H1 (cell line): ENCODE results near the gene CACNA1B. TPM values are rescaled to one million over a fixed set of nuclear protein-coding genes. Genes with fewer than 3 reads are reported as not detected.

ENCODE experiments used
- CTCF ChIA-PET: fragments of 300-600 bp; sonication (Branson Sonifier 250); formaldehyde crosslinking; loops from one replicate; lab custom pipeline; 2021; ENCODE audit not compliant: partially characterized antibody; lab: Charles Lee
- POLR2A ChIA-PET: fragments of 300-600 bp; sonication (Branson Sonifier 250); formaldehyde crosslinking; loops from one replicate; lab custom pipeline; 2021; ENCODE audit warnings: inconsistent platforms; ENCODE audit not compliant: partially characterized antibody; lab: Charles Lee
- DNase-seq, 2 experiments: peaks; one replicate each; pipeline versions ENCODE4 v3.0.0 to v3.0.0-alpha.2; 2010 to 2022; ENCODE audit warnings: low spot score in 2 of 2, low read depth in 1 of 2, mixed read lengths in 1 of 2
- FAIRE-seq: peaks from 2 replicates; lab custom pipeline; 2011; peaks lifted over from hg19 to GRCh38; lab: Jason Lieb, UNC
- H2AFZ ChIP-seq: 2 replicates; pipeline ENCODE4 v1.8.1; 2012; ENCODE audit warnings: low read length, inconsistent platforms
- H2AK5ac ChIP-seq: 2 replicates; pipeline ENCODE4 v1.6.1; 2013; ENCODE audit warnings: low read depth, low read length
- H2BK120ac ChIP-seq: replicated peaks from 2 replicates; pipeline ENCODE3; 2013; ENCODE audit warnings: low read depth, low read length, inconsistent platforms
- H2BK12ac ChIP-seq: 2 replicates; pipeline ENCODE4 v1.6.1; 2013; ENCODE audit warnings: low read depth, low read length
- H2BK15ac ChIP-seq: 2 replicates; pipeline ENCODE4 v1.6.1; 2013; ENCODE audit warnings: low read length
- H2BK20ac ChIP-seq: 2 replicates; pipeline ENCODE4 v1.6.1; 2013; ENCODE audit warnings: low read length
- H2BK5ac ChIP-seq: 2 replicates; pipeline ENCODE4 v1.6.1; 2013; ENCODE audit warnings: low read depth, low read length
- H3K14ac ChIP-seq: 2 replicates; pipeline ENCODE4 v1.6.1; 2013; ENCODE audit warnings: inconsistent platforms; ENCODE audit not compliant: insufficient read length
- H3K18ac ChIP-seq: 2 replicates; pipeline ENCODE4 v1.6.1; 2013; ENCODE audit warnings: low read length; ENCODE audit errors: extremely low read depth
- H3K23ac ChIP-seq: 2 replicates; pipeline ENCODE4 v1.6.1; 2013; ENCODE audit warnings: inconsistent platforms; ENCODE audit not compliant: insufficient read length
- H3K23me2 ChIP-seq: 2 replicates; pipeline ENCODE4 v1.6.1; 2013; ENCODE audit warnings: low read depth, low read length
- H3K27ac ChIP-seq: 2 replicates; pipeline ENCODE4 v1.6.1; 2011; ENCODE audit warnings: low read depth, low read length, inconsistent platforms
- H3K27me3 ChIP-seq, 4 experiments: replicated peaks in 1 of 4; 1 replicate in 1 of 4; 2 replicates in 3 of 4; pipeline versions ENCODE4 v1.6.1 to v1.8.1; 2011 to 2013; ENCODE audit warnings: low read length in 3 of 4, mild to moderate bottlenecking in 3 of 4, inconsistent platforms in 2 of 4, mixed read lengths in 2 of 4, moderate library complexity in 1 of 4; ENCODE audit not compliant: control insufficient read depth in 3 of 4, insufficient read depth in 3 of 4; ENCODE audit errors: extremely low read depth in 1 of 4
- H3K36me3 ChIP-seq, 4 experiments: 2 replicates each; pipeline versions ENCODE4 v1.6.1 to v1.8.1; 2011 to 2013; ENCODE audit warnings: mild to moderate bottlenecking in 4 of 4, low read length in 3 of 4, moderate library complexity in 2 of 4, control low read depth in 1 of 4, inconsistent platforms in 1 of 4; ENCODE audit not compliant: insufficient read depth in 4 of 4, control insufficient read depth in 2 of 4
- H3K4ac ChIP-seq: replicated peaks from 2 replicates; pipeline ENCODE3; 2013; ENCODE audit warnings: low read length, low read depth, mixed read lengths, inconsistent platforms; ENCODE audit not compliant: insufficient read length
- H3K4me1 ChIP-seq, 4 experiments: replicated peaks in 1 of 4; 1 replicate in 1 of 4; 2 replicates in 3 of 4; pipeline versions ENCODE4 v1.6.1 to v1.8.1; 2011 to 2013; ENCODE audit warnings: low read length in 3 of 4, inconsistent platforms in 2 of 4, mixed read lengths in 1 of 4; ENCODE audit not compliant: insufficient read depth in 4 of 4, control insufficient read depth in 3 of 4
- H3K4me2 ChIP-seq, 2 experiments: 2 replicates each; pipeline versions ENCODE4 v1.6.1 to v1.8.1; 2011 to 2013; ENCODE audit warnings: low read depth in 2 of 2, low read length in 2 of 2, control low read depth in 1 of 2, inconsistent platforms in 1 of 2, mild to moderate bottlenecking in 1 of 2; ENCODE audit not compliant: insufficient read depth in 1 of 2
- H3K4me3 ChIP-seq, 4 experiments: fragments of 200-600, 300-600 bp in 1 of 4; sonication (generic), shearing (Covaris generic), sonication (Bioruptor Twin) in 1 of 4; 2 replicates each; pipeline versions ENCODE4 v1.5.1 to v1.8.1; 2011 to 2016; ENCODE audit warnings: low read length in 4 of 4, low read depth in 3 of 4, control low read depth in 2 of 4, inconsistent platforms in 2 of 4, mild to moderate bottlenecking in 2 of 4, mixed read lengths in 1 of 4, moderate library complexity in 1 of 4; ENCODE audit not compliant: insufficient read depth in 2 of 4; ENCODE audit errors: extremely low read depth in 1 of 4
- H3K56ac ChIP-seq: replicated peaks from 2 replicates; pipeline ENCODE3; 2013; ENCODE audit warnings: low read depth, mild to moderate bottlenecking, mixed read lengths, low read length, inconsistent platforms; ENCODE audit not compliant: insufficient read length
- H3K79me1 ChIP-seq: 2 replicates; pipeline ENCODE4 v1.6.1; 2013; ENCODE audit warnings: low read depth, low read length, control low read depth
- H3K79me2 ChIP-seq, 2 experiments: 2 replicates each; pipeline versions ENCODE4 v1.6.1 to v1.8.1; 2012 to 2013; ENCODE audit warnings: low read length in 2 of 2, mild to moderate bottlenecking in 2 of 2, inconsistent platforms in 1 of 2; ENCODE audit not compliant: insufficient read depth in 2 of 2, control insufficient read depth in 1 of 2
- H3K9ac ChIP-seq, 4 experiments: replicated peaks in 1 of 4; 1 replicate in 1 of 4; 2 replicates in 3 of 4; pipeline versions ENCODE4 v1.6.1 to v1.8.1; 2011 to 2013; ENCODE audit warnings: low read depth in 3 of 4, low read length in 3 of 4, control low read depth in 2 of 4, mild to moderate bottlenecking in 2 of 4, moderate library complexity in 2 of 4, inconsistent platforms in 1 of 4; ENCODE audit errors: extremely low read depth in 1 of 4
- H3K9me3 ChIP-seq, 2 experiments: 2 replicates each; pipeline versions ENCODE4 v1.6.1 to v1.8.1; 2012 to 2013; ENCODE audit warnings: mild to moderate bottlenecking in 2 of 2, moderate library complexity in 2 of 2, control low read depth in 1 of 2, inconsistent platforms in 1 of 2, low read depth in 1 of 2, low read length in 1 of 2, mixed read lengths in 1 of 2; ENCODE audit not compliant: insufficient read depth in 2 of 2
- H4K20me1 ChIP-seq, 2 experiments: replicated peaks in 1 of 2; 2 replicates each; pipeline versions ENCODE3 to v1.8.1; 2011 to 2013; ENCODE audit warnings: inconsistent platforms in 2 of 2, low read length in 2 of 2, mild to moderate bottlenecking in 1 of 2; ENCODE audit not compliant: insufficient read depth in 2 of 2, control insufficient read depth in 1 of 2
- H4K5ac ChIP-seq: 2 replicates; pipeline ENCODE4 v1.6.1; 2013; ENCODE audit warnings: low read length, low read depth, mixed read lengths, inconsistent platforms; ENCODE audit not compliant: insufficient read length
- H4K8ac ChIP-seq: 2 replicates; pipeline ENCODE4 v1.8.0; 2013; ENCODE audit warnings: mild to moderate bottlenecking, moderate library complexity, low read length, inconsistent platforms; ENCODE audit not compliant: insufficient read depth; ENCODE audit errors: extremely low read depth
- H4K91ac ChIP-seq: replicated peaks from 2 replicates; pipeline ENCODE3; 2013; ENCODE audit warnings: low read length, mixed read lengths, inconsistent platforms; ENCODE audit not compliant: insufficient read length
- CBX8 ChIP-seq: fragments of 300-800, 300-1000 bp; sonication (generic); IDR thresholded peaks from 2 replicates; pipeline ENCODE4 v1.7.1; 2016; ENCODE audit warnings: low read depth, low read length, borderline replicate concordance
- GTF2F1 ChIP-seq: IDR thresholded peaks from 2 replicates; pipeline ENCODE4 v1.6.1; 2012; ENCODE audit warnings: low read depth, low read length, improper control_type of control experiment, borderline replicate concordance
- JUND ChIP-seq: IDR thresholded peaks from 2 replicates; pipeline ENCODE4 v1.6.1; 2011; ENCODE audit warnings: mild to moderate bottlenecking, improper control_type of control experiment, low read length
- KDM4A ChIP-seq: IDR thresholded peaks from one replicate; pipeline ENCODE4 v1.7.1; 2012; ENCODE audit warnings: low read depth, mild to moderate bottlenecking, moderate library complexity, low read length, inconsistent platforms; ENCODE audit not compliant: severe bottlenecking
- WGBS, 2 experiments: shearing (Covaris generic) in 1 of 2; methylation state at CpG; one replicate each; pipeline versions ENCODE4 v1.1.6 to v1.1.7; 2013 to 2015; ENCODE audit warnings: low lambda C conversion rate in 2 of 2, mixed read lengths in 2 of 2, inconsistent platforms in 1 of 2, low coverage in 1 of 2, missing lambda C conversion rate in 1 of 2; ENCODE audit not compliant: insufficient replicate concordance in 2 of 2, insufficient coverage in 1 of 2, insufficient read length in 1 of 2; ENCODE audit errors: extremely low coverage in 1 of 2, missing lambda C conversion rate in 1 of 2; 5-methylcytosine and 5-hydroxymethylcytosine counted together
- polyA plus RNA-seq, 7 experiments: library from polyadenylated mRNA; depleted of rRNA in 3 of 7; stranded (reverse) in 5 of 7; unstranded in 2 of 7; fragments of >200 nt in 5 of 7; fragments of 200-250 nt in 2 of 7; gene quantifications; 1 replicate in 5 of 7; 2 replicates in 1 of 7; 4 replicates in 1 of 7; pipeline versions ENCODE4 v1.2.1 to v1.2.3, GENCODE V29; 2011 to 2013; ENCODE audit warnings: missing spikeins in 2 of 7, mixed read lengths in 2 of 7
- total RNA-seq: library from RNA; stranded (reverse); fragmentation: NEBNext Ultra II Directional; extraction: Animal tissue kit (Norgen Biotek cat#: 25700); gene quantifications from 2 replicates; pipeline ENCODE4 v1.2.1, GENCODE V29; 2021

The CACNA1B gene
- total and polyA plus RNA-seq, 2 of the 8 experiments (the other 6 are each of a cell fraction or from before 2014, with no cell fraction given): 1.5 to 5.7 TPM

DNA sequence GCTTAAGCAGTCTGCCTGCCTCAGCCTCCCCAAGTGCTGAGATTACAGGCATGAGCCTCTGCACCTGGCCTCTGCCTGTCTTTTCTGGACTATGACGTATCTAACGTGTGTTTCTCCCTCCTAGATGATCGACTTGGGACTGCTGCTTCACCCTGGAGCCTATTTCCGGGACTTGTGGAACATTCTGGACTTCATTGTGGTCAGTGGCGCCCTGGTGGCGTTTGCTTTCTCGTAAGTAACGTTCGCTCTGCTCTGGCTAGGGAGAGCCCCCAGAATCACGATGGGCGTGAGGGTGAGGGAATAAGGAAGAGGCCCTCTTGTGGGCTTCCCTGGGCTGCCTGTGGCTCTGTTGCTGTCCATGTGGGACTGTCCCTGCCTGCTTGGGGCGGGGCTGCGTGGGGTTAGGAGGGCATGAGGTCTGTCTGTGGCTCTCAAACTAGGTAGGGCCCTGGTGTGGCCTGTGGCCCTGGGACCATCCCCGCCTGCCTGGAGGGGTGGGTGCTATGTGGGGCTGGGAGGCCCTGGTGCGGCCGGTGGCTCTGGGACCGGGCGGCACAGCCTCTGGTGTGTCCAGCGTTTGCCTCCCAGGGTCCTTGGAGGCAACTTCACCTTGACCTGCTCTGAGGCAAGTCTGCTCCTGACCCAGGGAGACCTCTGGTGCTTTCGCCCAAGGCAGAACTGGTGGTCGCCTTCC lies 171.7 kb downstream of the CACNA1B start:
- H2BK5ac ChIP-seq: no peak overlapping the region
- no peak overlapping the region for H2BK15ac ChIP-seq
- H3K9ac ChIP-seq: no peak overlapping the region
- H2BK12ac ChIP-seq: no peak overlapping the region
- POLR2A ChIA-PET: no interaction called here
- no peaks in the 10 kb centered on the region for H3K27me3 ChIP-seq
- peaks cover 0 to 8% (median 0%) of the 10 kb centered on the region in 4 experiments; a peak in 2 of 7 replicates for H3K4me1 ChIP-seq
- peaks cover 2 to 4% of the 10 kb centered on the region in 2 experiments for H4K20me1 ChIP-seq
- DNase-seq (no peak), FAIRE-seq (no peak)
- H3K14ac ChIP-seq: no peak overlapping the region
- no peaks in the 10 kb centered on the region for H3K79me2 ChIP-seq
- CTCF ChIA-PET: interaction anchor here (1.6 kb wide), 1 partner anchor 11 kb away, joined by 6 read pairs; no protein-coding TSS in a partner anchor
- no peak overlapping the region for H3K27ac ChIP-seq
- H4K91ac ChIP-seq: no peak overlapping the region
- no peak overlapping the region for H3K23ac ChIP-seq
- no peak overlapping the region for H2AFZ ChIP-seq
- peaks cover 27 to 95% of the 10 kb centered on the region in 2 experiments; a peak in 3 of 4 replicates for H3K9me3 ChIP-seq
- 85% methylated on average over 16 of the region's 21 CpGs; no CpG with 5 or more reads in 1 of the 2 experiments for WGBS, 2 experiments
- H2AK5ac ChIP-seq: no peak overlapping the region
- H2BK20ac ChIP-seq: no peak overlapping the region
- TF ChIP-seq CBX8 (no peak), GTF2F1 (no peak), JUND (no peak), KDM4A (no peak)
- no peaks in the 10 kb centered on the region for H3K79me1 ChIP-seq
- no peak overlapping the region for H3K4ac ChIP-seq
- no peaks in the 10 kb centered on the region for H3K23me2 ChIP-seq
- no peak overlapping the region for H3K18ac ChIP-seq
- H2BK120ac ChIP-seq: no peak overlapping the region
- H3K4me3 ChIP-seq: no peak overlapping the region
- H3K56ac ChIP-seq: no peak overlapping the region
- peaks cover 0 to 4% (median 0%) of the 10 kb centered on the region in 4 experiments; a peak in 2 of 8 replicates for H3K36me3 ChIP-seq
- no peak overlapping the region for H3K4me2 ChIP-seq
- H4K5ac ChIP-seq: no peak overlapping the region
- H4K8ac ChIP-seq: no peak overlapping the region
